ENCODE measurements around the gene C9.

DNA sequence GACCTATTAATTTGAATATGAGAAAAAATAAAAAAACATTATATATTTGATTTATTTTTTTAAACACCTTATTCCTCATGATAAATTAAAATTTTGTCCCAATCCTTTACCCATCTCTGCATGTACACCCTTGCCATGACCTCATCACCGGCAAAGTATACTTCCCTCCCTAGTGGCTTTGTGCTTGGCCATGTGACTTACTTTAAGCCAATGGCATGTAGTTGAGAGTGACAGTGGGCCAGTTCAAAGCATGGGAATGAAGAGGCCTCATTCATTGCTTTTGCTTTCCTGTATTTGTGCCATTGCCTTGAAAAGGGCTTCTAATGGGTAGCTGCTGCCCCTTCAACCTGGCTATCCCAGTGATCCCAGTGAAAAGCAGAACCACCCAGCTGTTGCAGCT is 31.2 kb downstream of the C9 start:
- TF ChIP-seq, protein P1, sequence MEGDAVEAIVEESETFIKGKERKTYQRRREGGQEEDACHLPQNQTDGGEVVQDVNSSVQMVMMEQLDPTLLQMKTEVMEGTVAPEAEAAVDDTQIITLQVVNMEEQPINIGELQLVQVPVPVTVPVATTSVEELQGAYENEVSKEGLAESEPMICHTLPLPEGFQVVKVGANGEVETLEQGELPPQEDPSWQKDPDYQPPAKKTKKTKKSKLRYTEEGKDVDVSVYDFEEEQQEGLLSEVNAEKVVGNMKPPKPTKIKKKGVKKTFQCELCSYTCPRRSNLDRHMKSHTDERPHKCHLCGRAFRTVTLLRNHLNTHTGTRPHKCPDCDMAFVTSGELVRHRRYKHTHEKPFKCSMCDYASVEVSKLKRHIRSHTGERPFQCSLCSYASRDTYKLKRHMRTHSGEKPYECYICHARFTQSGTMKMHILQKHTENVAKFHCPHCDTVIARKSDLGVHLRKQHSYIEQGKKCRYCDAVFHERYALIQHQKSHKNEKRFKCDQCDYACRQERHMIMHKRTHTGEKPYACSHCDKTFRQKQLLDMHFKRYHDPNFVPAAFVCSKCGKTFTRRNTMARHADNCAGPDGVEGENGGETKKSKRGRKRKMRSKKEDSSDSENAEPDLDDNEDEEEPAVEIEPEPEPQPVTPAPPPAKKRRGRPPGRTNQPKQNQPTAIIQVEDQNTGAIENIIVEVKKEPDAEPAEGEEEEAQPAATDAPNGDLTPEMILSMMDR (IDR thresholded peaks at IDR 0.05): no peak
- no peak for TF ChIP-seq JUN (IDR thresholded peaks at IDR 0.05)
- TF ChIP-seq RFX5 (IDR thresholded peaks at IDR 0.05): no peak
- TF ChIP-seq RCOR1 (IDR thresholded peaks at IDR 0.05; ENCODE audit: low read depth, low read length): no peak
- TF ChIP-seq, protein P2, sequence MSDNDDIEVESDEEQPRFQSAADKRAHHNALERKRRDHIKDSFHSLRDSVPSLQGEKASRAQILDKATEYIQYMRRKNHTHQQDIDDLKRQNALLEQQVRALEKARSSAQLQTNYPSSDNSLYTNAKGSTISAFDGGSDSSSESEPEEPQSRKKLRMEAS (IDR thresholded peaks at IDR 0.05): no peak
- TF ChIP-seq POLR2A (IDR thresholded peaks at IDR 0.05; ENCODE audit: low read length): no peak
- no peak for TF ChIP-seq HOXB5 (CRISPR knock-in tag; IDR thresholded peaks at IDR 0.05)
- TF ChIP-seq, protein P3, sequence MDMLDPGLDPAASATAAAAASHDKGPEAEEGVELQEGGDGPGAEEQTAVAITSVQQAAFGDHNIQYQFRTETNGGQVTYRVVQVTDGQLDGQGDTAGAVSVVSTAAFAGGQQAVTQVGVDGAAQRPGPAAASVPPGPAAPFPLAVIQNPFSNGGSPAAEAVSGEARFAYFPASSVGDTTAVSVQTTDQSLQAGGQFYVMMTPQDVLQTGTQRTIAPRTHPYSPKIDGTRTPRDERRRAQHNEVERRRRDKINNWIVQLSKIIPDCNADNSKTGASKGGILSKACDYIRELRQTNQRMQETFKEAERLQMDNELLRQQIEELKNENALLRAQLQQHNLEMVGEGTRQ (IDR thresholded peaks at IDR 0.05): no peak
- TF ChIP-seq ESRRA (IDR thresholded peaks at IDR 0.05; ENCODE audit: borderline replicate concordance, low read length): no peak
- no peak for TF ChIP-seq HOXA7 (CRISPR knock-in tag; IDR thresholded peaks at IDR 0.05)
- TF ChIP-seq, protein P4, sequence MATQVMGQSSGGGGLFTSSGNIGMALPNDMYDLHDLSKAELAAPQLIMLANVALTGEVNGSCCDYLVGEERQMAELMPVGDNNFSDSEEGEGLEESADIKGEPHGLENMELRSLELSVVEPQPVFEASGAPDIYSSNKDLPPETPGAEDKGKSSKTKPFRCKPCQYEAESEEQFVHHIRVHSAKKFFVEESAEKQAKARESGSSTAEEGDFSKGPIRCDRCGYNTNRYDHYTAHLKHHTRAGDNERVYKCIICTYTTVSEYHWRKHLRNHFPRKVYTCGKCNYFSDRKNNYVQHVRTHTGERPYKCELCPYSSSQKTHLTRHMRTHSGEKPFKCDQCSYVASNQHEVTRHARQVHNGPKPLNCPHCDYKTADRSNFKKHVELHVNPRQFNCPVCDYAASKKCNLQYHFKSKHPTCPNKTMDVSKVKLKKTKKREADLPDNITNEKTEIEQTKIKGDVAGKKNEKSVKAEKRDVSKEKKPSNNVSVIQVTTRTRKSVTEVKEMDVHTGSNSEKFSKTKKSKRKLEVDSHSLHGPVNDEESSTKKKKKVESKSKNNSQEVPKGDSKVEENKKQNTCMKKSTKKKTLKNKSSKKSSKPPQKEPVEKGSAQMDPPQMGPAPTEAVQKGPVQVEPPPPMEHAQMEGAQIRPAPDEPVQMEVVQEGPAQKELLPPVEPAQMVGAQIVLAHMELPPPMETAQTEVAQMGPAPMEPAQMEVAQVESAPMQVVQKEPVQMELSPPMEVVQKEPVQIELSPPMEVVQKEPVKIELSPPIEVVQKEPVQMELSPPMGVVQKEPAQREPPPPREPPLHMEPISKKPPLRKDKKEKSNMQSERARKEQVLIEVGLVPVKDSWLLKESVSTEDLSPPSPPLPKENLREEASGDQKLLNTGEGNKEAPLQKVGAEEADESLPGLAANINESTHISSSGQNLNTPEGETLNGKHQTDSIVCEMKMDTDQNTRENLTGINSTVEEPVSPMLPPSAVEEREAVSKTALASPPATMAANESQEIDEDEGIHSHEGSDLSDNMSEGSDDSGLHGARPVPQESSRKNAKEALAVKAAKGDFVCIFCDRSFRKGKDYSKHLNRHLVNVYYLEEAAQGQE (IDR thresholded peaks at IDR 0.05): no peak

All from A549 (cell line).